Fibroblast of upper back skin (primary cell): Measurements from ENCODE around the gene ADGRA1.
"Not testable (repeated sequence)": the region's sequence is repeated elsewhere in the genome, so short reads cannot be mapped to it uniquely, and the experiment has no call there.

Source experiments
- DNase-seq: peaks from one replicate; pipeline ENCODE4 v3.0.0-alpha.2; 2013

Gene ADGRA1

DNA sequence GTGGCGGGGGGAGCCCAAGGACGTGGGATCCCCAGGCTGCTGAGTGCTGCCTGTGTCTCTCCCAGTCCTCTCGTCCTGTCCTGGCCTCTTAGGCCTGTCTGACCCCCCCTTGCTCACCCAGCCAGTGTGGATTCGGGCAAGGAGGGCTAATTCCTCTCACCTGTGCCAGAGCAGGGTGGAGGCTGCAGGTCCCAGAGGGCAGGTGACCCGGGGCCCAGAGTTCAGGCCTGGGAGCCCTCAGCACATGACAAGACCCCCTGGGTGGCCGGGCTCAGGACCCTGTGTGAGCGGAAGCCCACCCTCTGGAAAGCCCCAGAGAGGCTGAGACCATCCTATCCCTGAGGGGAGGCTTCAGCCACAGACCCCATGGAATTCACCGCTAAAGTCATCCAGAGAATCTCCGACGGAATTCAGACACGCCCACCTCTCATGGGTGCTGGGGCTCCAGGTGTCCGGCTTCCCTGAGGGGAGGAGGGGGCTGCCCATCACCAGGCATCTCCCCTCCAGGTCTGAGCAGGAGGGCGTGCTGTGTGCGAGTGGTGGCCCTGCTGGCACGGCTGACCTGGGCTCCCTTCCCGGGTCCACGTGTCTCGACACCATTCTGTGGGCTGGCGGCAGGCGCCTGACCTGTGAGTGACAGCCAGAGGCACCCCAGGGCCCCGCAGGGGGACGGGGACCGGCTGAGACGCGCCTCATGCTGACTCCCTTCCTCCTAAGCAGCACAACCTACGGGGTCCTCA lies 77.3 kb downstream of the ADGRA1 start:
- DNase-seq: no peak

DNA sequence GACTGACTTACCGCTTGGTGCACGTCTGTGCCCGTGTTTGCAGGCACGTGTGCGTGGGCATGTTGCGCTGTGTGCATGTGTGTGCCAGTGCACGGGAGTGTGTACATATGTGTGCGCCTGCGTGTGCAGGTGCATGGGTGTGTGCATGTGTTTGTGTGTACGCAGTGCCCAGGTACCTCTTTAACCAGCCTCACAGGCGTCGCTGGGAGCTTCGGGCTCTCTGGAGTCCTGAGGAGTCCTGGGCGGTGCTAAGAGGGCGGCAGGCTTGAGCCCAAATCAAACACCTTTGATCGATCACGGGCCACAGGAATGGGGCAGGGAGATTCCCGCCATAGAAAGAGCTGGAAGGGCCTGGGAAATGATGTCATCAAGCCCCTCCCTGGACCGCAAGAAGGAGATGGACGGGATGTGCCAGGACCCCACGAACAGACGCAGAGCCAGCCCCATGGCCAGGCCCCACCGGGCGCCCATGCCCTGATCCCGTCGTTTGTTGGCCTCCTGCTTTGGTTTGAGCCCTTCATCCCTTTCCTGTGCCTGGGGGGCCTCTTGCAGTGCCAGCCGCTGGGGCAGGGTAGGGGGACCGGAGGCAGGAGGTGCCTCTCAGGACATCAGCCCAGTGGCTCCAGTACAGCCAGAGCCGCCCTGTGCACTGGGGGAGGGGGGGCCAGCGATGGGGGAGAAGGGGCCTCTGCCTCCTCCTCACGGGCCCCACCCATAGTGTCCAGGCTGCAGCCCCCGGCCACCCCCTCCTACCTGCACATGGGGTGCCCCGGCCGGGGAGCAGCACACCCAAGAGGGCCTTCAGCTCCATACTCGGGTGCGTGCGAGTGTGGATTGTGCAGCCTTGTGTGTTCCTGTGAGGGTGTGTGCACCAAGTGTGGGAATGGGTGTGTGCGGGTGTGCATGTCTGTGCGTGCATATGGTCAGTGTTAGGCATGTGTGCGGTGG lies 78.1 kb downstream of the ADGRA1 start:
- DNase-seq: no peak

GRCh38 chr10:133166504-133166827 lies 78.7 kb downstream of the ADGRA1 start:
- no peak for DNase-seq

GRCh38 chr10:133166828-133167692 lies 79.3 kb downstream of the ADGRA1 start:
- no peak for DNase-seq

- DNase-seq: no peak
Observed at GRCh38 chr10:133167693-133168616, 80.2 kb downstream of the ADGRA1 start.

- no peak for DNase-seq
Observed at GRCh38 chr10:133168617-133169031, 80.9 kb downstream of the ADGRA1 start.

DNA sequence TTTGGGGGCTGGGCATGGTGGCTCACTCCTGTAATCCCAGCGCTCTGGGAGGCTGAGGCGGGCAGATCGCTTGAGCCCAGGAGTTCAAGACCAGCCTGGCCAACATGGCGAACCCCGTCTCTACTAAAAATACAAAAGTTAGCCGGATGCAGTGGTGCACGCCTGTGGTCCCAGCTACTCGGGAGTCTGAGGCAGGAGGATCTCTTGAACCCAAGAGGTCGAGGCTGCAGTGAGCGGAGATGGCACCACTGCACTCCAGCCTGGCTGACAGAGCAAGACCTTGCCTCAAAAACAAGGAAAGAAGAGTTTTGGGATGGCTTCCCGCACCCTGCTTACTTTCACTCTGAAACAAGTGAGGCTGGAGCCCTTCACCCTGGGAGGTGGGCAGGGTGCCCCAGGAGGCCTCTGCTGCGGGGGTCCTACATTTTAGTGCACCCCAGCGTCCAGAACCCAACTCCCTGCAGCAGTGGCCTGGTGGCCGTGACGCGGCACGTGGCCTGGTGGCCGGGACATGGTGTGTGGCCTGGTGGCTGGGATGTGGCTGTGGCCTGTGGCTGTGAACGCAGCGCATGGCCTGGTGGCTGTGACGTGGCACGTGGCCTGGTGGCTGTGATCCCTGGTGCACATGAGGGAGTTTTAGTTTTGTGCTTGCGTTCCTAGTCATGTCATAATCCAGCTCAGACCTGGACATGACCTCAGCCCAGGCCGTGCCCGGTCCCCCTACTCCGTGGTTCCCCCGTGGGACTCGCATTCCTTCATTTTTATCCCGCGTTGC lies 81.6 kb downstream of the ADGRA1 start:
- DNase-seq: no peak

DNA sequence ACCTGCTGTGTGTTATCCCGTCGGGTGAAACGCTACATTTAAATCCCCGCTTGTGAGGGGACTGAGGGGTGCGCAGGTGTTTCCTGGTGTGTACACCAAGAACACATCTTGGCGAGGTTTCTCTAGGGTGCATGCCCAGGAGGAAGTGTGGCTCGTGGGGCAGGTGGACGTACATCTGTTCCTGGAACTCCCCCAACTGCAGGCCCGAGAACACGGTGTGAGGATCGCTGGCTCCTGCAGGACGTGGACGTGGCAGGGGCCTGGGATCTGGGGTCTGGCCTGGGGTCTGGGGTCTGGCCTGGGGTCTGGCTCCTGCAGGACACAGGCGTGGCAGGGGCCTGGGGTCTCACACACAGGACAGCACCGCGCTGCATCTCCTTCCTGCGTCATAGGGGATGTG lies 82.4 kb downstream of the ADGRA1 start:
- no peak for DNase-seq

- no peak for DNase-seq
Observed at GRCh38 chr10:133173860-133174640, 86.3 kb downstream of the ADGRA1 start.

DNA sequence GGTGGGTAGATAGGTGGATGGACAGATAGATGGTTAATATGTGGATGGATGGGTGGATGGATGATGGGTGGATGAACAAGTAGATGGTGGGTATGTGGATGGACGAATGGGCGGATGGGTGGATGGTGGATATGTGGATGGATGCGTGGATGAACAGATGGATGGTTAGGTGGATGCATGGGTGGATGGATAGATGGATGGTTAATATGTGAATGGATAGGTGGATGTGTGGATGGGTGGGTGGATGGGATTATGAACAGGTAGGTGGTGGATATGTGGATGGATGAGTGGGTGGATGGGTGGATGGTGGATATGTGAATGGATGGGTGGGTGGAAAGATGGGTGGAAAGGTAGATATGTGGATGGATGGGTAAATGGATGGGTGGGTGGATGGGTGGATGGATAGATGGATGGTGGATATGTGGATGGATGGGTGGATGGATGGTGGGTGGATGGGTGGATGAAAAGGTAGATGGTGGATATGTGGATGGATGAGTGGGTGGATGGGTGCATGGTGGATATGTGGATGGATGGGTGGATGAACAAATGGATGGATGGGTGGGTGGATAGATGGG lies 87.1 kb downstream of the ADGRA1 start:
- no peak for DNase-seq

GRCh38 chr10:133175624-133176023 lies 87.9 kb downstream of the ADGRA1 start:
- not testable (repeated sequence) for DNase-seq

GRCh38 chr10:133176546-133176945 lies 88.8 kb downstream of the ADGRA1 start:
- DNase-seq: no peak

DNA sequence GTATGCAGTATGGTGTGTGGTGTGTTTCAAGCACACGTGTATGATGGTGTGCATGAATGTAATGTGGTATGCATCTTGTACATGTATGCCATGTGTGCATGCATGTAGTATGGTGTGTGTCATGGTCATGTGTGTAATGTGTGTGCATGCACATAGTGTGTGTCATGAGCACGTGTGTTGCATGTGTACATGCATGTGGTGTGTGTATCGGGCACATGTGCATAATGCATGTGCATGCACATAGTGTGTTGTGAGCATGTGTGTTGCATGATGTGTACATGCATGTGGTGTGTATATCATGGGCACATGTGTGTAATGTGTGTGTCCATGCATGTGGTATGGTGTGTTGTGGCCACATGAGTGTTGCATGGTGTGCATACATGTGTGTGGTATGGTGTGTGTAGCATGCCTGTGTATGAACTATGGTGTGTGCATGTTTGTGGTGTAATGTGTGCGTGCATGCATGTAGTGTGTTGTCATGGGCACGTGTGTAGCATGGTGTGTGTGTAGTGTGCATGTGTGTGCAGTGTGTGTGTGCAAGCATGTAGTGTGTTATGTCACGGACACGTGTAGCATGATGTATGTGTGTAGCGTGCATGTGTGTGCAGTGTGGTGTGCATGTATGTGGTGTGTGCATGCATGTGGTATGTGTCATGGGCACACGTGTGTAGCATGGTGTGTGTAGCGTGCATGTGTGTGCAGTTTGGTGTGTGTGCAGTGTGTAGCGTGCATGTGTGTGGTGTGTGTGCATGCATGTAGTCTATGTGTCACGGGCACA lies 89.8 kb downstream of the ADGRA1 start:
- DNase-seq: no peak

DNA sequence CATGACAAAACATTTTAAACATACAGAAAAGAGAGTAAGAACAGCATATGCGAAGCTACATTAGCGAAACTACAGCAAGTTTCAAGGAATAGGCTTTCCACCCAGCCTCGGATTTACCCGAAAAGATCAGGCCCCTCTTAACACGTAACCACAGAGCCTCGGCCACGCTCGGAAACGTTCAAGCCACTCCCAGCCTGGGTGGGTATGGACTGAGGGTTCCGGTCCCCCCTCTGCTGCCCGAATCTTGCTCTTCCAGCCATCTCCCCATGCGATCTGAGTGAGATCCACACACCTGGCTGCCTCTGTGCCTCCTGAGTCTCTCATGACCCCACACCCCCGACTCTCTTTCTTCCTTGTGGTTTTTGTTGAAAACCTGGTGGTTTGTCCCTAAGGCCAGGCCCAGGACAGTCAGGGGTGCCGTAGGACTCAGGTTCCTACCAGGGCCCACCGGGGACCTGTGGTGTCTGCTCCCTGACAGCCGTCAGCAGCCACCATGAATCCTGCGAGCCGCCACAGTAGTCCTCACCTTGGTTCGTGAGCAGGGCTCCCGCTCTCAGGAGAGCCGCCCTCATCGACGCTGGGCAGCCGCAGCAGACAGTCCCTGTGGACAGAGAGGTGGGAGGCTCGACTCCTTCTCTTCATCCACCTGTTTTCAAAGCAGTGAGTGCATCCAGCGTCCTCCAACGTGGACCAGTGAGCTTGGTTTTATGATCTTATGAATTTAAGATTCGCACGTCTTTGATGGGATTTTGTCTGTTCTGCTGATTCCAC lies 90.8 kb downstream of the ADGRA1 start:
- DNase-seq: no peak

DNA sequence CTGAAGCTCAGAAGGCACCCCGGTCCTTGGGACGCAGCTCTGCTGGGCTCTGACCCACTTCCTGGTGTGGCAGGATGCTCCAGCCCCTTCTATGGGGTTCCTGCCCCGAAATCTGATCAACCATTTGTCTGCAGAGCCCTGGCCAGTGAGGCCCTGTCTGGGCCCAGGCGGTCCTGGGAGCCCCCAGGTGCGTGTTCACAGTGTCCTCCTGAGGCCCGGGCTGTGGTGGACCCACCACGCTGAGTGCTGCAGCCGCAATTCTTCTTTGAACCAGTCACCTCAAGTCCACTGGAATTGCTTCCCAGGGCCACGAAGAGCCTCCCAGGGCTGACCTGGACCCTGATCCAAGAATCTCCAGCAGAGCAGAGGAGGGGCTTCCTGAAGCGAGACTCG lies 91.4 kb downstream of the ADGRA1 start:
- no peak for DNase-seq

DNA sequence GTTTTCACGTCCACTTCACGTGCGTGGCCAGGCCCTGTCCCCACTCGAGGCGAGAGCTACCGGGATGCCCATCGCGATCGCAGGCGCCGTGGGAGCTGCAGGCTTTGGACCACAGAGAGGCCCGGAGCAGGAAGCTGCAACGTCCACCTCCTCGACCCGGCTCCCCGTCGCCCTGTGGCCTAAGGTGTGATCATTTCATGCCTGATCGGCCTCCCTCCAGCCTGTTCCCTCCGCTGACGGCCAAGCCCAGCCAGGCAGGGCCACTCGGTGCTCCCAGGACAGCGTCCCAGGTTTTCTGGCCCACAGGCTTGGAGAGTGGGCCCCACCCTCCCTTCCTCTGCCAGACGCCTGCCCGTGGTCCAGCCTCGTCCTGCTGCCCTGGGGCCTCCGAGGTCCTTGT lies 91.9 kb downstream of the ADGRA1 start:
- no peak for DNase-seq

DNA sequence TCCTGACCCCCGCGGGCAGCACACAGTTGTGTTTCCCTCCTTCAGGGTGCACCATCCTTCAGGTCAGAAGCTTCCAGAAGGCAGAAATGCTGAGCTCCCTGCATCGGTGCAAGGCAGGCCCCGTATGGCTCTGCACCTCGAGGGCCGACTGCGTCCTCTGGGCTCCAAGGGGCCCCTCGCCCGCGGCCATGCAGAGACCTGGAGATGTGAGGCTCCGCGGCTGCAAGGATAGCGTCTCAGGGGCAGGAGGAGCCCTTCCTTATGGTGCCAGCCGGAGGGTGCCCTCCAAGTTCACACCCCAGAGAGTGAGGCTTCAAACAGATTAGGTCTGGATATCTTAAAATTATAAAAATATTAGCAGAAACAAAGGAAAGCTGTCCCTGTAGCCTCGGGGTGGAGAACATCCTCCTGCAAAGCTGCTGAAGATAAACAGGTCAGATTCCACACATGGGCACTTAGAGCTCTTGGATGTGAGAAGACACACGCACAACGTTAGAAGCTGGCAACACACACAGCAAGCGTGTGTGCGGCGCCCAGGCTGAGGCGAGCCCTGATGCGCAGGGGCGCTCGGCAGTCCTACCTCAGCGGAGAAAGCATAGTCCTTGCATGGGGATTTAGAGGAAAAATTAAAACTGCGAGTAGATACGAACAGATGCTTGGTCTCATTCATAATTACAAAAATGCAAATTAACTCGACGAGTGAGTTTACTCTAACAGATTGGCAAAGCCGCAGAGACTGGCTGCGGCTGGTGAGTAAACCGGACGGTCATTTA lies 92.7 kb downstream of the ADGRA1 start:
- no peak for DNase-seq
